ENCODE measurements around the gene CENPC.

CENPC gene

DNA sequence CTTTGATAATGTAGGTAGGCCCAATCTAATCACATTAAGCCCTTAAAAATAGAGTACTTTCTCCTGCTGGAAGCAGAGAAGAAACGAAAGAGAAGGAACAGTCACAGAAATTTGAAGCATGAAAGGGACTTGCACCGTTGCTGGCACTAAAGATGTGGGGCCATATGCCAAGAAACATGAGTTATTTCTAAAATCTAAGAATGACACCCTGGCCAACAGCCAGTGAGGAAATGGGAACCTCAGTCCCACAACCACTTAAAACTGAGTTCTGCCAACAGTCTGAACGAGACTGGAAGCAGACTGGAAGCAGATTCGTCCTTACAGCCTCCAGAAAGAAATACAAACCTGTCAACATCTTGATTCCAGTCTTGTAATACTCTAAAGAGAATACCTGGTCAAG lies 70.1 kb downstream of the CENPC start:
- TF ChIP-seq EZH2 (optimal IDR thresholded peaks at IDR 0.05; ENCODE audit: low read depth, low read length) (no peak), EZH2phosphoT487 (IDR thresholded peaks at IDR 0.05; ENCODE audit: low read length) (no peak)
- TF ChIP-seq, protein P1, sequence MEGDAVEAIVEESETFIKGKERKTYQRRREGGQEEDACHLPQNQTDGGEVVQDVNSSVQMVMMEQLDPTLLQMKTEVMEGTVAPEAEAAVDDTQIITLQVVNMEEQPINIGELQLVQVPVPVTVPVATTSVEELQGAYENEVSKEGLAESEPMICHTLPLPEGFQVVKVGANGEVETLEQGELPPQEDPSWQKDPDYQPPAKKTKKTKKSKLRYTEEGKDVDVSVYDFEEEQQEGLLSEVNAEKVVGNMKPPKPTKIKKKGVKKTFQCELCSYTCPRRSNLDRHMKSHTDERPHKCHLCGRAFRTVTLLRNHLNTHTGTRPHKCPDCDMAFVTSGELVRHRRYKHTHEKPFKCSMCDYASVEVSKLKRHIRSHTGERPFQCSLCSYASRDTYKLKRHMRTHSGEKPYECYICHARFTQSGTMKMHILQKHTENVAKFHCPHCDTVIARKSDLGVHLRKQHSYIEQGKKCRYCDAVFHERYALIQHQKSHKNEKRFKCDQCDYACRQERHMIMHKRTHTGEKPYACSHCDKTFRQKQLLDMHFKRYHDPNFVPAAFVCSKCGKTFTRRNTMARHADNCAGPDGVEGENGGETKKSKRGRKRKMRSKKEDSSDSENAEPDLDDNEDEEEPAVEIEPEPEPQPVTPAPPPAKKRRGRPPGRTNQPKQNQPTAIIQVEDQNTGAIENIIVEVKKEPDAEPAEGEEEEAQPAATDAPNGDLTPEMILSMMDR (IDR thresholded peaks at IDR 0.05; ENCODE audit: low read length) = no peak
- H3K27ac ChIP-seq (ENCODE audit: low read length) = no peak overlapping the region
- no peak overlapping the region for H3K9ac ChIP-seq (ENCODE audit: low read length)
- no peak overlapping the region for H3K4me2 ChIP-seq (ENCODE audit: low read depth, low read length)
- no peaks in the 10 kb centered on the region for H3K9me2 ChIP-seq (replicated peaks; ENCODE audit: insufficient read depth, low read length)
- no peaks in the 10 kb centered on the region for H3K27me3 ChIP-seq (replicated peaks; ENCODE audit: insufficient read depth, low read length)
- no peak overlapping the region for H2AFZ ChIP-seq (ENCODE audit: low read length)
- no peaks in the 10 kb centered on the region for H4K20me1 ChIP-seq (ENCODE audit: insufficient read depth, low read length)
- no peaks in the 10 kb centered on the region for H3K9me3 ChIP-seq (replicated peaks; ENCODE audit: insufficient read depth, low read length)
- no peaks in the 10 kb centered on the region for H3K4me1 ChIP-seq (ENCODE audit: low read length)
- DNase-seq = no peak
- H3K4me3 ChIP-seq (ENCODE audit: low read length) = no peak overlapping the region
- H3K79me2 ChIP-seq (ENCODE audit: low read length) = peaks cover 11% of the 10 kb centered on the region; the same call in 1 of the 2 replicates
- H3K36me3 ChIP-seq (replicated peaks; ENCODE audit: insufficient read depth, low read length) = no peaks in the 10 kb centered on the region
- H3F3A ChIP-seq (ENCODE audit: insufficient read depth, low read length) = no peaks in the 10 kb centered on the region

DNA sequence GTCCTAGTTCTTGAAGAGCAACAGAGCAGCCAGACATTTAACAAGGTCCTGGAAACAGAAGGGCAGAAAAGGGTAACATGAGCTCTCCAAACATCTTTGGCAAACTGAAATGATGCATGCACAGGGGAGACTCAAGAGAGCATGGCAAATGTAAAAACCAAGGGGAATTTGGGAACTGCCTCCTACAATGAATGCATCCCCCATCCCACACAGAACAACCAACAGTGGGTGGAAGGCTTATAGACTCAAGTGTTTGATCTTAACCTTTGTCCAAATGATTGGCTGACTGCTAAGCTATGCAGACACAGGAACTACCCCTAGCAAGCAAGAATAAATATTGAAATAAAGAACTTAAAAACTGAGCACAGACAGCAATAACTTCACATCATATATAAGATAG lies 74.4 kb downstream of the CENPC start:
- H3K36me3 ChIP-seq (replicated peaks; ENCODE audit: insufficient read depth, low read length) = no peaks in the 10 kb centered on the region
- H3K79me2 ChIP-seq (ENCODE audit: low read length) = no peaks in the 10 kb centered on the region

DNA sequence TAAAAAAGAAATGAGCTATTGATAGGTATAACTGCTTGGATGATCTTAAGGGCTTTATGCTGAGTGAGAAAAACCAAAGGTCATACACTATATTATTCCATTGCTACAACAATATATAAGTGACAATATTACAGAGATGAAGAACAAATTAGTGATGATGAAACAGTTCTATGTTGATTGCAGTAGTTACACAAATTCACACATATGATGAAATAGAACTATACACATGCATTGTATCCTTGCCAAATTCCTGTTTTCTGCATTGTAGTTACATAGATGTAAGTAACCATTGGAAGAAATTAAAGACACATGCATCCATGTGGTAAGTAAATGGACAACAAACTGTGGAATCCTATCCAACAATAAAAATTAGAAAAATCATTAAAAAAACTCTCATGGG lies 76.5 kb downstream of the CENPC start:
- DNase-seq = no peak
- no peak overlapping the region for H3K4me3 ChIP-seq (ENCODE audit: low read length)
- H2AFZ ChIP-seq (ENCODE audit: low read length) = no peak overlapping the region
- no peak for TF ChIP-seq EZH2 (optimal IDR thresholded peaks at IDR 0.05; ENCODE audit: low read depth, low read length)
- TF ChIP-seq, protein P1 (IDR thresholded peaks at IDR 0.05; ENCODE audit: low read length) = no peak
- TF ChIP-seq EZH2phosphoT487 (IDR thresholded peaks at IDR 0.05; ENCODE audit: low read length) = no peak
- no peaks in the 10 kb centered on the region for H3K9me3 ChIP-seq (replicated peaks; ENCODE audit: insufficient read depth, low read length)
- H3K36me3 ChIP-seq (replicated peaks; ENCODE audit: insufficient read depth, low read length) = no peaks in the 10 kb centered on the region
- H3K79me2 ChIP-seq (ENCODE audit: low read length) = no peaks in the 10 kb centered on the region
- H3K4me2 ChIP-seq (ENCODE audit: low read depth, low read length) = no peak overlapping the region
- no peaks in the 10 kb centered on the region for H3K27me3 ChIP-seq (replicated peaks; ENCODE audit: insufficient read depth, low read length)
- no peak overlapping the region for H3K9ac ChIP-seq (ENCODE audit: low read length)
- no peaks in the 10 kb centered on the region for H4K20me1 ChIP-seq (ENCODE audit: insufficient read depth, low read length)
- H3K4me1 ChIP-seq (ENCODE audit: low read length) = no peaks in the 10 kb centered on the region
- no peaks in the 10 kb centered on the region for H3K9me2 ChIP-seq (replicated peaks; ENCODE audit: insufficient read depth, low read length)
- H3F3A ChIP-seq (ENCODE audit: insufficient read depth, low read length) = no peaks in the 10 kb centered on the region
- H3K27ac ChIP-seq (ENCODE audit: low read length) = no peak overlapping the region

More for the DNA sequence above, 74.4 kb downstream of the CENPC start:
- no peaks in the 10 kb centered on the region for H3K27me3 ChIP-seq (replicated peaks; ENCODE audit: insufficient read depth, low read length)
- no peak for DNase-seq
- H3K9me2 ChIP-seq (replicated peaks; ENCODE audit: insufficient read depth, low read length) = no peaks in the 10 kb centered on the region
- no peak for TF ChIP-seq EZH2phosphoT487 (IDR thresholded peaks at IDR 0.05; ENCODE audit: low read length)
- TF ChIP-seq EZH2 (optimal IDR thresholded peaks at IDR 0.05; ENCODE audit: low read depth, low read length) = no peak
- TF ChIP-seq, protein P1 (IDR thresholded peaks at IDR 0.05; ENCODE audit: low read length) = no peak
- H3K4me2 ChIP-seq (ENCODE audit: low read depth, low read length) = no peak overlapping the region
- no peaks in the 10 kb centered on the region for H4K20me1 ChIP-seq (ENCODE audit: insufficient read depth, low read length)
- no peaks in the 10 kb centered on the region for H3K9me3 ChIP-seq (replicated peaks; ENCODE audit: insufficient read depth, low read length)
- no peak overlapping the region for H2AFZ ChIP-seq (ENCODE audit: low read length)
- H3K4me1 ChIP-seq (ENCODE audit: low read length) = no peaks in the 10 kb centered on the region
- H3K4me3 ChIP-seq (ENCODE audit: low read length) = no peak overlapping the region
- H3K27ac ChIP-seq (ENCODE audit: low read length) = no peak overlapping the region
- no peaks in the 10 kb centered on the region for H3F3A ChIP-seq (ENCODE audit: insufficient read depth, low read length)
- no peak overlapping the region for H3K9ac ChIP-seq (ENCODE audit: low read length)

All from MM.1S (cell line).